ENCODE data around the gene RUFY3. TPM values are rescaled to one million over a fixed set of nuclear protein-coding genes. Genes with fewer than 3 reads are reported as not detected.

RUFY3 gene
- total and polyA plus RNA-seq, 2 of the 4 experiments (the other 2 are of a cell fraction): 19.6 to 28.9 TPM

- H2AK5ac ChIP-seq (ENCODE audit: low read depth, low read length): no peak overlapping the region
- intact Hi-C loops (cut with micrococcal nuclease): no loop called here
- no CpG with 5 or more reads among the region's 6 CpGs for WGBS, 2 experiments (ENCODE audit: extremely low coverage in 2 of 2, insufficient read length in 1 of 2)
- no peaks in the 10 kb centered on the region for H3K27me3 ChIP-seq (ENCODE audit: control insufficient read depth, insufficient read depth, low read length)
- BruUV-seq (replicated peaks): no TSS peak
- no peak overlapping the region for H2BK20ac ChIP-seq (ENCODE audit: low read depth, low read length)
- H3K4me2 ChIP-seq (ENCODE audit: low read depth, low read length): no peak overlapping the region
- H3K9ac ChIP-seq (ENCODE audit: low read depth, low read length): no peak overlapping the region
- no peak overlapping the region for H4K8ac ChIP-seq (ENCODE audit: low read depth in 2 of 2, low read length in 2 of 2)
- no peak overlapping the region for H3K23ac ChIP-seq (ENCODE audit: low read depth, low read length)
- H3K56ac ChIP-seq (ENCODE audit: extremely low read depth, insufficient read depth, low read length): no peak overlapping the region
- CTCF ChIA-PET: interaction anchor here (0.7 kb wide), 2 partner anchors 115 to 521 kb away, joined by 3 read pairs; no protein-coding TSS in a partner anchor
- H3K4ac ChIP-seq (ENCODE audit: low read depth, low read length): no peak overlapping the region
- no peak overlapping the region for H3K18ac ChIP-seq (ENCODE audit: low read depth, low read length)
- H3K36me3 ChIP-seq (ENCODE audit: control insufficient read depth, insufficient read depth, low read length): no peaks in the 10 kb centered on the region; the same call in 1 of the 2 replicates
- H3K27ac ChIP-seq (ENCODE audit: insufficient read depth, low read length): no peak overlapping the region
- no peak overlapping the region for H2BK15ac ChIP-seq (ENCODE audit: low read depth, low read length)
- H3K14ac ChIP-seq (replicated peaks; ENCODE audit: low read depth, low read length): no peak overlapping the region
- TF ChIP-seq RFX5 (IDR thresholded peaks at IDR 0.05; ENCODE audit: low read depth, low read length) (no peak), CEBPB (IDR thresholded peaks at IDR 0.05; ENCODE audit: low read depth, low read length) (peak; percentile 50; the same call in 1 of the 2 replicates)
- H2AK9ac ChIP-seq (replicated peaks; ENCODE audit: low read depth, low read length, poor library complexity): no peak overlapping the region
- no peak overlapping the region for H3K4me3 ChIP-seq (ENCODE audit: insufficient read depth, low read depth, low read length)
- peaks cover 10% of the 10 kb centered on the region for H3K4me1 ChIP-seq (ENCODE audit: control insufficient read depth, insufficient read depth, low read length)
- DNase-seq: peak; percentile 34
- H2AFZ ChIP-seq (replicated peaks; ENCODE audit: low read length, poor library complexity): no peak overlapping the region
- H2BK5ac ChIP-seq (ENCODE audit: low read depth, low read length, poor library complexity, severe bottlenecking): no peak overlapping the region
- H4K91ac ChIP-seq (ENCODE audit: insufficient read depth, low read depth, low read length): no peak overlapping the region
- dilution Hi-C loops (cut with HindIII; ENCODE audit: low sequenced_read_pairs, unreplicated experiment): no loop called here
- no peak overlapping the region for H4K5ac ChIP-seq (ENCODE audit: low read depth, low read length)
- POLR2A ChIA-PET (ENCODE audit: unreplicated experiment): interaction anchor here (0.5 to 1.0 kb wide), 2 partner anchors 13 to 24 kb away, joined by 3 to 6 read pairs; no protein-coding TSS in a partner anchor
- H2BK120ac ChIP-seq (ENCODE audit: low read depth, low read length): no peak overlapping the region
- in situ Hi-C loops (cut with MboI; ENCODE audit: low sequenced_read_pairs): no loop called here
- no peaks in the 10 kb centered on the region for H3K9me3 ChIP-seq (ENCODE audit: control insufficient read depth, insufficient read depth, low read length)
- no peak for ATAC-seq (ENCODE audit: low read depth)
- H3K9me1 ChIP-seq (ENCODE audit: insufficient read depth, low read length): peaks cover 10% of the 10 kb centered on the region; the same call in 1 of the 2 replicates
- peaks cover 22 to 54% of the 10 kb centered on the region in 2 experiments for H3K79me1 ChIP-seq (ENCODE audit: low read depth in 1 of 2, low read length in 2 of 2)
- H4K20me1 ChIP-seq (ENCODE audit: insufficient read depth, low read length): peaks cover 20% of the 10 kb centered on the region; the same call in 1 of the 2 replicates
Measured at GRCh38 chr4:70739496-70740337, 18.0 kb downstream of the RUFY3 start.

Measured in IMR-90 (cell line).